HepG2 (cell line): Measurements from ENCODE around the gene MACROD2. TPM values are rescaled to one million over a fixed set of nuclear protein-coding genes. Genes with fewer than 3 reads are reported as not detected.

ENCODE experiments used
- ATAC-seq: fragments of 200-7000 bp; cut with Tn5 transposase; 3 replicates; pipeline ENCODE4 v1.9.1; 2020; ENCODE audit warnings: mild to moderate bottlenecking, moderate library complexity
- BruUV-seq: library from RNA; stranded (reverse); fragments of 400-500 nt; replicated peaks from 2 replicates; lab custom pipeline; 2021; lab: Mats Ljungman, UMichigan
- CTCF ChIA-PET: fragments of 300-600 bp; formaldehyde crosslinking; extraction: SDS; loops from one replicate; lab custom pipeline; 2021; ENCODE audit warnings: low total read pairs, inconsistent platforms, low intra/inter-chr PET ratio; lab: Yijun Ruan, JAX
- POLR2A ChIA-PET: fragments of 350-600 bp; sonication (Branson Sonifier 250); formaldehyde crosslinking; loops from one replicate; lab custom pipeline; 2020; ENCODE audit warnings: antibody characterized with exemption, inconsistent platforms; lab: Yijun Ruan, JAX
- DNase-seq: peaks from one replicate; pipeline ENCODE4 v3.0.0-alpha.2; 2015; ENCODE audit warnings: low spot score
- FAIRE-seq: peaks from 3 replicates; lab custom pipeline; 2011; peaks lifted over from hg19 to GRCh38; lab: Jason Lieb, UNC
- H2AFZ ChIP-seq: one replicate; pipeline ENCODE4 v1.6.1; 2011; ENCODE audit warnings: low read length, inconsistent platforms
- H3K27ac ChIP-seq: fragments of 300-600 bp; 3 replicates; pipeline ENCODE4 v1.8.0; 2011; ENCODE audit warnings: mixed run types, mild to moderate bottlenecking, mixed read lengths, low read length, inconsistent platforms; ENCODE audit not compliant: insufficient read depth; ENCODE audit errors: extremely low read length
- H3K27me3 ChIP-seq, 2 experiments: fragments of 200-600 bp in 1 of 2; 2 replicates in 1 of 2; 3 replicates in 1 of 2; pipeline versions ENCODE4 v1.6.0 to v1.8.0; 2011; ENCODE audit warnings: low read length in 2 of 2, mild to moderate bottlenecking in 2 of 2, moderate library complexity in 2 of 2, inconsistent platforms in 1 of 2; ENCODE audit not compliant: insufficient read depth in 2 of 2, control insufficient read depth in 1 of 2
- H3K36me3 ChIP-seq, 2 experiments: fragments of 200-600 bp in 1 of 2; replicated peaks in 1 of 2; 2 replicates in 1 of 2; 3 replicates in 1 of 2; pipeline versions ENCODE4 v1.5.1 to v1.8.0; 2011; ENCODE audit warnings: low read length in 2 of 2, inconsistent platforms in 1 of 2; ENCODE audit not compliant: insufficient read depth in 2 of 2, control insufficient read depth in 1 of 2
- H3K4me1 ChIP-seq: 2 replicates; pipeline ENCODE4 v1.5.1; 2012; ENCODE audit warnings: low read length, inconsistent platforms; ENCODE audit not compliant: insufficient read depth
- H3K4me2 ChIP-seq: 2 replicates; pipeline ENCODE4 v1.6.0; 2011; ENCODE audit warnings: low read depth, low read length, inconsistent platforms
- H3K4me3 ChIP-seq, 3 experiments: fragments of 200-600 bp in 1 of 3; sonication (generic), shearing (Covaris generic) in 1 of 3; replicated peaks in 1 of 3; 2 replicates each; pipeline ENCODE4 v1.5.1; 2011 to 2016; ENCODE audit warnings: low read length in 3 of 3, inconsistent platforms in 2 of 3, low read depth in 2 of 3, mild to moderate bottlenecking in 2 of 3, control low read depth in 1 of 3, mixed read lengths in 1 of 3; ENCODE audit not compliant: insufficient read depth in 1 of 3
- H3K79me2 ChIP-seq: one replicate; pipeline ENCODE4 v1.6.1; 2011; ENCODE audit warnings: low read length, inconsistent platforms; ENCODE audit not compliant: insufficient read depth
- H3K9ac ChIP-seq: 2 replicates; pipeline ENCODE4 v1.6.0; 2011; ENCODE audit warnings: mild to moderate bottlenecking, low read depth, low read length, inconsistent platforms; ENCODE audit not compliant: insufficient read depth
- H3K9me3 ChIP-seq: 2 replicates; pipeline ENCODE4 v1.5.1; 2012; ENCODE audit warnings: mild to moderate bottlenecking, low read length
- H4K20me1 ChIP-seq: 2 replicates; pipeline ENCODE4 v1.6.0; 2011; ENCODE audit warnings: inconsistent platforms, mild to moderate bottlenecking, low read length, moderate library complexity; ENCODE audit not compliant: insufficient read depth
- CCDC6 ChIP-seq: sonication (generic); formaldehyde crosslinking; IDR thresholded peaks from 2 replicates; pipeline ENCODE4 v1.8.1; 2022; ENCODE audit warnings: mild to moderate bottlenecking, missing genetic modification reagents, moderate library complexity
- HMGA1 ChIP-seq: sonication (generic); formaldehyde crosslinking; conservative IDR thresholded peaks from 2 replicates; pipeline ENCODE4 v1.4.0; 2020; ENCODE audit warnings: missing genetic modification reagents
- KLF9 ChIP-seq: IDR thresholded peaks from 2 replicates; pipeline ENCODE4 v1.6.1; 2016; ENCODE audit warnings: low read depth
- MED1 ChIP-seq: sonication (generic); formaldehyde crosslinking; IDR thresholded peaks from 2 replicates; pipeline ENCODE4 v1.4.0; 2020; ENCODE audit warnings: missing genetic modification reagents
- MTF1 ChIP-seq: sonication (generic); formaldehyde crosslinking; IDR thresholded peaks from 2 replicates; pipeline ENCODE4 v1.5.0; 2020; ENCODE audit warnings: missing genetic modification reagents
- NR2F1 ChIP-seq, 2 experiments: fragments of 450-650 bp in 1 of 2; formaldehyde crosslinking in 1 of 2; IDR thresholded peaks; 2 replicates each; pipeline versions ENCODE4 v1.5.0 to v1.6.1; 2016 to 2020; ENCODE audit warnings: mild to moderate bottlenecking in 1 of 2, missing compliant biosample characterization in 1 of 2, missing genetic modification reagents in 1 of 2, moderate library complexity in 1 of 2
- SNAI1 ChIP-seq: sonication (generic); formaldehyde crosslinking; IDR thresholded peaks from 2 replicates; pipeline ENCODE4 v1.5.0; 2020; ENCODE audit warnings: mild to moderate bottlenecking, missing genetic modification reagents, borderline replicate concordance
- THAP11 ChIP-seq: IDR thresholded peaks from 2 replicates; pipeline ENCODE4 v1.6.1; 2016; ENCODE audit warnings: missing biosample characterization, missing genetic modification reagents
- ZNF672 ChIP-seq: sonication (generic); formaldehyde crosslinking; IDR thresholded peaks from 2 replicates; pipeline ENCODE4 v1.8.1; 2022; ENCODE audit warnings: missing genetic modification reagents
- ZNF674 ChIP-seq: sonication (generic); formaldehyde crosslinking; IDR thresholded peaks from 2 replicates; pipeline ENCODE4 v1.5.0; 2020; ENCODE audit warnings: low read depth, mild to moderate bottlenecking, missing genetic modification reagents
- ZNF749 ChIP-seq: sonication (generic); formaldehyde crosslinking; IDR thresholded peaks from 2 replicates; pipeline ENCODE4 v1.8.0; 2022; ENCODE audit warnings: mild to moderate bottlenecking, missing genetic modification reagents, moderate library complexity, borderline replicate concordance
- ZNF768 ChIP-seq: sonication (generic); formaldehyde crosslinking; IDR thresholded peaks from 2 replicates; pipeline ENCODE4 v1.4.0; 2020; ENCODE audit warnings: missing genetic modification reagents
- ZNF841 ChIP-seq: sonication (generic); formaldehyde crosslinking; IDR thresholded peaks from 2 replicates; pipeline ENCODE4 v1.8.1; 2023; ENCODE audit warnings: missing genetic modification reagents, borderline replicate concordance
- WGBS: methylation state at CpG from one replicate; pipeline ENCODE4 v1.1.6; 2017; ENCODE audit warnings: low lambda C conversion rate; 5-methylcytosine and 5-hydroxymethylcytosine counted together
- in situ Hi-C: cut with HindIII; loops from 2 replicates; pipeline ENCODE4 v1.10.0; 2017; ENCODE audit warnings: low pct_unique_long_range_greater_than_20kb; ENCODE audit not compliant: extremely low pct_ligation_motif_present
- intact Hi-C: fragments of 100-400 bp; cut with micrococcal nuclease; formaldehyde crosslinking; loops from one replicate; pipeline ENCODE4 v1.10.0; 2022; ENCODE audit not compliant: unreplicated experiment
- polyA plus RNA-seq, 8 experiments: library from polyadenylated mRNA; depleted of rRNA in 3 of 8; stranded (reverse) in 7 of 8; unstranded in 1 of 8; fragments of >200 nt; fragmentation: Illumina TruSeq in 4 of 8; extraction: Trizol in 4 of 8; gene quantifications; 2 replicates each; pipeline versions ENCODE4 v1.2.1 to v1.2.3, GENCODE V29; 2011 to 2016; ENCODE audit warnings: low read depth in 4 of 8, missing spikeins in 1 of 8, mixed read lengths in 1 of 8; ENCODE audit not compliant: insufficient read depth in 1 of 8
- total RNA-seq, 5 experiments: library from RNA; depleted of rRNA; stranded (reverse); fragments of >200 nt; fragmentation: Illumina TruSeq; extraction: Trizol; gene quantifications; 2 replicates each; pipeline ENCODE4 v1.2.3, GENCODE V29; 2016; ENCODE audit warnings: low read depth in 1 of 5
- TF ChIP-seq, protein P1 (sequence below): sonication (generic); formaldehyde crosslinking; IDR thresholded peaks from 2 replicates; pipeline ENCODE4 v1.5.0; 2020; ENCODE audit warnings: mild to moderate bottlenecking, missing genetic modification reagents, borderline replicate concordance
- TF ChIP-seq, protein P2 (sequence below), 2 experiments: fragments of 450-650 bp in 1 of 2; sonication (generic) in 1 of 2; formaldehyde crosslinking; IDR thresholded peaks; 2 replicates each; pipeline versions ENCODE4 v1.5.0 to v1.8.0; 2020 to 2022; ENCODE audit warnings: mild to moderate bottlenecking in 1 of 2, missing genetic modification reagents in 1 of 2
- TF ChIP-seq, protein P3 (sequence below): sonication (generic); formaldehyde crosslinking; IDR thresholded peaks from 2 replicates; pipeline ENCODE4 v1.8.0; 2022; ENCODE audit warnings: mild to moderate bottlenecking, missing genetic modification reagents, moderate library complexity
- TF ChIP-seq, protein P4 (sequence below): sonication (generic); formaldehyde crosslinking; IDR thresholded peaks from 2 replicates; pipeline ENCODE4 v1.4.0; 2020; ENCODE audit warnings: missing genetic modification reagents, borderline replicate concordance

Gene MACROD2
- total and polyA plus RNA-seq, 2 of the 13 experiments (the other 11 are each of a cell fraction or from before 2014, with no cell fraction given): 0.13 to 0.51 TPM

DNA sequence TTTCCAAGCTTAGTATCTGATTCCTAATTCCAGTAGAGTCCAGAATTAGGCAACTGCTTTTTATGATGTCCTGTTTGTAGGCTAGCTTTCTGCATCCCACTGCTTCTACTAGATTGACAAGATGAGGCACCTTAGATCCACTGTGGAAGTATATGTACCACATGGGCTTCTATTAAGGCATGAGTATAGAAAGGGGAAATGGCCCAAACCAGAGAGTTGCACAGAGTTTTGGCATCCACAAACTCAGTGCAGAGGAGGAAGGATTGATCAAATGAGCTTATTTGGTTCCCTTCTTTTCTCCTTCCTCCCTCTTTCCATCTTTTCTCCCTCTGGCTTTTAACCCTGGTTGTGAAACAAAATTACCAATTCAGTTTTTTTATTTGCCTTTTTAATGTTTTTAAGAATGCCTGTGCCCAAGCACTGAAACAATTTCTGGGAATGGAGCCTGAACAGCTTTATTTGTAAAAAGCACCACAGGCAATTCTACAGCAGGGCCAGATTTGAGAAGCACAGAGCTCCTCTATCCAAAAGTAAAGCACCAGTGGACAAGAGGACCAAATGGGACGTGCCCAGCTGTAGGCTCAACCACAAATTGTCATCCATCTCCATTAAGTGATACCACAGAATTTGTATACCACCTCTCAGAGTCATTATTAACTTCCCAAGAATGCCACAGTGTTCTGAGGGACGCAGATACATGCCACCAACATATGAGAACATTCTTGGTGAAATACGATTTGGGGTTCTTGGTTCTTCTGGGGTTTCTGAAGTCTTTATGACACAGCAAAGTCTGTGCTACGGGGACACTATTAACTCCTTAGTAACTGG lies 1608.9 kb downstream of the MACROD2 start:
- Histone ChIP-seq H3K27me3 (no peaks in the 10 kb centered on the region), H2AFZ (no peak overlapping the region), H3K79me2 (no peaks in the 10 kb centered on the region), H3K4me1 (no peaks in the 10 kb centered on the region), H4K20me1 (no peaks in the 10 kb centered on the region), H3K4me3 (no peak overlapping the region), H3K36me3 (no peaks in the 10 kb centered on the region), H3K9me3 (peaks cover 94% of the 10 kb centered on the region), H3K27ac (no peak overlapping the region), H3K4me2 (no peak overlapping the region), H3K9ac (no peak overlapping the region)
- in situ Hi-C loops: no loop called here
- no peak for DNase-seq
- no peak for TF ChIP-seq ZNF841 (CRISPR knock-in tag)
- TF ChIP-seq ZNF672 (CRISPR knock-in tag): no peak
- TF ChIP-seq MED1 (CRISPR knock-in tag): no peak
- no peak for TF ChIP-seq ZNF674
- TF ChIP-seq HMGA1 (CRISPR knock-in tag): no peak
- TF ChIP-seq ZNF768: no peak
- TF ChIP-seq, protein P1, sequence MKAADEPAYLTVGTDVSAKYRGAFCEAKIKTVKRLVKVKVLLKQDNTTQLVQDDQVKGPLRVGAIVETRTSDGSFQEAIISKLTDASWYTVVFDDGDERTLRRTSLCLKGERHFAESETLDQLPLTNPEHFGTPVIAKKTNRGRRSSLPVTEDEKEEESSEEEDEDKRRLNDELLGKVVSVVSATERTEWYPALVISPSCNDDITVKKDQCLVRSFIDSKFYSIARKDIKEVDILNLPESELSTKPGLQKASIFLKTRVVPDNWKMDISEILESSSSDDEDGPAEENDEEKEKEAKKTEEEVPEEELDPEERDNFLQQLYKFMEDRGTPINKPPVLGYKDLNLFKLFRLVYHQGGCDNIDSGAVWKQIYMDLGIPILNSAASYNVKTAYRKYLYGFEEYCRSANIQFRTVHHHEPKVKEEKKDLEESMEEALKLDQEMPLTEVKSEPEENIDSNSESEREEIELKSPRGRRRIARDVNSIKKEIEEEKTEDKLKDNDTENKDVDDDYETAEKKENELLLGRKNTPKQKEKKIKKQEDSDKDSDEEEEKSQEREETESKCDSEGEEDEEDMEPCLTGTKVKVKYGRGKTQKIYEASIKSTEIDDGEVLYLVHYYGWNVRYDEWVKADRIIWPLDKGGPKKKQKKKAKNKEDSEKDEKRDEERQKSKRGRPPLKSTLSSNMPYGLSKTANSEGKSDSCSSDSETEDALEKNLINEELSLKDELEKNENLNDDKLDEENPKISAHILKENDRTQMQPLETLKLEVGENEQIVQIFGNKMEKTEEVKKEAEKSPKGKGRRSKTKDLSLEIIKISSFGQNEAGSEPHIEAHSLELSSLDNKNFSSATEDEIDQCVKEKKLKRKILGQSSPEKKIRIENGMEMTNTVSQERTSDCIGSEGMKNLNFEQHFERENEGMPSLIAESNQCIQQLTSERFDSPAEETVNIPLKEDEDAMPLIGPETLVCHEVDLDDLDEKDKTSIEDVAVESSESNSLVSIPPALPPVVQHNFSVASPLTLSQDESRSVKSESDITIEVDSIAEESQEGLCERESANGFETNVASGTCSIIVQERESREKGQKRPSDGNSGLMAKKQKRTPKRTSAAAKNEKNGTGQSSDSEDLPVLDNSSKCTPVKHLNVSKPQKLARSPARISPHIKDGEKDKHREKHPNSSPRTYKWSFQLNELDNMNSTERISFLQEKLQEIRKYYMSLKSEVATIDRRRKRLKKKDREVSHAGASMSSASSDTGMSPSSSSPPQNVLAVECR (CRISPR knock-in tag): no peak
- TF ChIP-seq, protein P2, sequence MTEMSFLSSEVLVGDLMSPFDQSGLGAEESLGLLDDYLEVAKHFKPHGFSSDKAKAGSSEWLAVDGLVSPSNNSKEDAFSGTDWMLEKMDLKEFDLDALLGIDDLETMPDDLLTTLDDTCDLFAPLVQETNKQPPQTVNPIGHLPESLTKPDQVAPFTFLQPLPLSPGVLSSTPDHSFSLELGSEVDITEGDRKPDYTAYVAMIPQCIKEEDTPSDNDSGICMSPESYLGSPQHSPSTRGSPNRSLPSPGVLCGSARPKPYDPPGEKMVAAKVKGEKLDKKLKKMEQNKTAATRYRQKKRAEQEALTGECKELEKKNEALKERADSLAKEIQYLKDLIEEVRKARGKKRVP (CRISPR knock-in tag; IDR thresholded peaks at IDR 0.05): no peak
- no peak for TF ChIP-seq THAP11 (CRISPR knock-in tag)
- TF ChIP-seq NR2F1 (CRISPR knock-in tag; IDR thresholded peaks at IDR 0.05): no peak
- TF ChIP-seq, protein P3, sequence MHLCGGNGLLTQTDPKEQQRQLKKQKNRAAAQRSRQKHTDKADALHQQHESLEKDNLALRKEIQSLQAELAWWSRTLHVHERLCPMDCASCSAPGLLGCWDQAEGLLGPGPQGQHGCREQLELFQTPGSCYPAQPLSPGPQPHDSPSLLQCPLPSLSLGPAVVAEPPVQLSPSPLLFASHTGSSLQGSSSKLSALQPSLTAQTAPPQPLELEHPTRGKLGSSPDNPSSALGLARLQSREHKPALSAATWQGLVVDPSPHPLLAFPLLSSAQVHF (CRISPR knock-in tag): no peak
- TF ChIP-seq, protein P4, sequence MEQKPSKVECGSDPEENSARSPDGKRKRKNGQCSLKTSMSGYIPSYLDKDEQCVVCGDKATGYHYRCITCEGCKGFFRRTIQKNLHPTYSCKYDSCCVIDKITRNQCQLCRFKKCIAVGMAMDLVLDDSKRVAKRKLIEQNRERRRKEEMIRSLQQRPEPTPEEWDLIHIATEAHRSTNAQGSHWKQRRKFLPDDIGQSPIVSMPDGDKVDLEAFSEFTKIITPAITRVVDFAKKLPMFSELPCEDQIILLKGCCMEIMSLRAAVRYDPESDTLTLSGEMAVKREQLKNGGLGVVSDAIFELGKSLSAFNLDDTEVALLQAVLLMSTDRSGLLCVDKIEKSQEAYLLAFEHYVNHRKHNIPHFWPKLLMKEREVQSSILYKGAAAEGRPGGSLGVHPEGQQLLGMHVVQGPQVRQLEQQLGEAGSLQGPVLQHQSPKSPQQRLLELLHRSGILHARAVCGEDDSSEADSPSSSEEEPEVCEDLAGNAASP: no peak
- no peak for TF ChIP-seq CCDC6 (CRISPR knock-in tag)
- no peak for TF ChIP-seq MTF1
- no peak for TF ChIP-seq SNAI1 (CRISPR knock-in tag)
- TF ChIP-seq KLF9: no peak
- TF ChIP-seq ZNF749: no peak
- no TSS peak for BruUV-seq
- WGBS: 1% methylated on average over 4 of the region's 4 CpGs
- ATAC-seq: no peak
- CTCF ChIA-PET: no interaction called here
- no peak for FAIRE-seq
- intact Hi-C loops: no loop called here
- POLR2A ChIA-PET: no interaction called here
